ENCODE data around the gene PLA2G10.
"Not testable (repeated sequence)": the region's sequence is repeated elsewhere in the genome, so short reads cannot be mapped to it uniquely, and the experiment has no call there.

GRCh38 chr16:14630620-14631330 lies 63.3 kb downstream of the PLA2G10 start:
- TF ChIP-seq POLR2A, CTCF (IDR thresholded peaks at IDR 0.05): not testable (repeated sequence)
